GM06990 (cell line): ENCODE measurements around the gene ZNF277.

Source experiments
- DNase-seq: peaks from one replicate; pipeline ENCODE4 v3.0.0-alpha.2; 2011; ENCODE audit not compliant: insufficient read length; ENCODE audit errors: extremely low read depth
- H3K27me3 ChIP-seq: replicated peaks from 2 replicates; pipeline ENCODE4 v1.6.0; 2011; ENCODE audit warnings: low read length; ENCODE audit not compliant: control insufficient read depth, insufficient read depth
- H3K36me3 ChIP-seq: 2 replicates; pipeline ENCODE4 v1.5.1; 2011; ENCODE audit warnings: low read length; ENCODE audit not compliant: control insufficient read depth, insufficient read depth
- H3K4me3 ChIP-seq: replicated peaks from 2 replicates; pipeline ENCODE4 v1.5.1; 2011; ENCODE audit warnings: low read depth, mild to moderate bottlenecking, control low read depth, low read length
- TF ChIP-seq, protein P1 (sequence below): IDR thresholded peaks from 2 replicates; pipeline ENCODE4 v1.5.1; 2011; ENCODE audit warnings: low read length, control low read depth, mild to moderate bottlenecking, inconsistent platforms; ENCODE audit not compliant: insufficient read depth, poor library complexity, severe bottlenecking

The ZNF277 gene

DNA sequence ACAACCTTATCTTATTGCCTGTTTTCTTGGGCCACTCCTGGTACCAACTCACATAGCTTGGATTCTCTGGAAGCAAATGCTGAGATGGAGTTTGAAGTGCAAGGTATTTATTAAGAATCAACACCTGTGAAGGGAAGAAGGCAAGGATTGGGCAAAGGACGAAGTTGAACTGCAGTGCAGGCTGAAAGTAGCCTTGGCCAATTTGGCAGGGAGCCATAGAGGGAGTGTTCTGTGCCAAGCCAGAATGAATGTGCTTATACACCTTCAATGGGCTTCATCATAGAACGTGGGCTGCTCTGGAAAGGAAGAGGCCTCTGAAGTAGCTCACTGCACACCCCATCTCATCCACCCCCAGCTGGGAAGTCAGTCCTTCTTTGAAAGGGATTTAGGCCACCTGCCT lies 163.9 kb downstream of the ZNF277 start:
- Histone ChIP-seq H3K27me3 (no peaks in the 10 kb centered on the region), H3K36me3 (no peaks in the 10 kb centered on the region), H3K4me3 (no peak overlapping the region)
- TF ChIP-seq, protein P1, sequence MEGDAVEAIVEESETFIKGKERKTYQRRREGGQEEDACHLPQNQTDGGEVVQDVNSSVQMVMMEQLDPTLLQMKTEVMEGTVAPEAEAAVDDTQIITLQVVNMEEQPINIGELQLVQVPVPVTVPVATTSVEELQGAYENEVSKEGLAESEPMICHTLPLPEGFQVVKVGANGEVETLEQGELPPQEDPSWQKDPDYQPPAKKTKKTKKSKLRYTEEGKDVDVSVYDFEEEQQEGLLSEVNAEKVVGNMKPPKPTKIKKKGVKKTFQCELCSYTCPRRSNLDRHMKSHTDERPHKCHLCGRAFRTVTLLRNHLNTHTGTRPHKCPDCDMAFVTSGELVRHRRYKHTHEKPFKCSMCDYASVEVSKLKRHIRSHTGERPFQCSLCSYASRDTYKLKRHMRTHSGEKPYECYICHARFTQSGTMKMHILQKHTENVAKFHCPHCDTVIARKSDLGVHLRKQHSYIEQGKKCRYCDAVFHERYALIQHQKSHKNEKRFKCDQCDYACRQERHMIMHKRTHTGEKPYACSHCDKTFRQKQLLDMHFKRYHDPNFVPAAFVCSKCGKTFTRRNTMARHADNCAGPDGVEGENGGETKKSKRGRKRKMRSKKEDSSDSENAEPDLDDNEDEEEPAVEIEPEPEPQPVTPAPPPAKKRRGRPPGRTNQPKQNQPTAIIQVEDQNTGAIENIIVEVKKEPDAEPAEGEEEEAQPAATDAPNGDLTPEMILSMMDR, result no peak
- DNase-seq, result no peak

DNA sequence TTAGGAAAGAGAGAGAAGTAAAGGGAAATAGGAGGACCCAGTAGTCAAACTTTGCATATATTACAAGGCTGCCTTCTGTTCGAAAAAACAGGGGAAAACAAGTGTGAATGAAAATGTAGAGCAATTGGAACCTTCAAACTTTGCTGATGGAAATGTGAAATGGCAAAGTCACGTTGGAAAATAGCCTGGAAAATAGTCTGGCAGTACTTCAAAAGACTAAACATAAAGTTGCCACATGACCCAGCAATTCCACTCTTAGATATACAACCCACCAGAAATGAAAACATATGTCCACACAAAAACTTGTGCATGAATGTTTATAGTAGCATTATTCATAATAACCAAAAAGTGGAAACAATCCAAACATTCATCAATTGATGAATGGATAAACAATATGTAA lies 165.2 kb downstream of the ZNF277 start:
- TF ChIP-seq, protein P1, result no peak
- DNase-seq, result no peak
- Histone ChIP-seq H3K27me3 (no peaks in the 10 kb centered on the region), H3K4me3 (no peak overlapping the region), H3K36me3 (no peaks in the 10 kb centered on the region)

DNA sequence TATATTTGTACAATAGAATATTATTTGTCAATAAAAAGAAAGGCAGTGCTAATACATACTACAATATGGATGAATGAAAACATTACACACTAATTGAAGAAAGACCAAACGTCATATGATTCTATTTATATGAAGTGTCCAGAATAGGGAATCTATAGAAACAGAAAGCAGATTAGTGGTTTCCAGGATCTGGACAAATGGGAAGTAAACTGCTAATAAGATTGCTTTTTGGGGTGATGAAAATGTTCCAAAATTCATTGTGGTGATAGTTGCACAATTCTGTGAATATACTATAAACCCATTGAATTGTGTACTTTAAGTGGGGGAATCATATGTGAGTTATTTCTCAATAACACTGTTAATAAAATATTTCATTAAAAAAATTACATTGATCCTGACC lies 165.6 kb downstream of the ZNF277 start:
- Histone ChIP-seq H3K27me3 (no peaks in the 10 kb centered on the region), H3K4me3 (no peak overlapping the region), H3K36me3 (no peaks in the 10 kb centered on the region)
- TF ChIP-seq, protein P1, result no peak
- no peak for DNase-seq

DNA sequence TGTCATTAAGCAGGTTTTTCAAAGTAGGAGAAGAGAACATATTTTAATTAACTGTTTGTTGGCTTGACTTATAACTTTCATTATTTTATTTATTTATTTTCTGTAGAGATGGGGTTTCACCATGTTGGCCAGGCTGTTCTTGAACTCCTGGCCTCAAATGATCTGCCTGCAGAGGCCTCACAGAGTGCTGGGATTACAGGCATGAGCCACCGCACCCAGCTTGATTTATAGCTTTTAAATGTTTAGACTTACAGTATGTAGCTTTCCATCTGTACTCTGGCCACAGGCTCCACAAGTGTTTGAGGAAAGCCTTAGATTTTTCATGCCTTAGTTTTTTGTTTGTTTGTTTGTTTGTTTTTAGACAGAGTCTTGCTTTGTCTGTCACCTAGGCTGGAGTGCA lies 171.1 kb downstream of the ZNF277 start:
- no peak for DNase-seq
- no peaks in the 10 kb centered on the region for H3K36me3 ChIP-seq
- TF ChIP-seq, protein P1, result no peak

DNA sequence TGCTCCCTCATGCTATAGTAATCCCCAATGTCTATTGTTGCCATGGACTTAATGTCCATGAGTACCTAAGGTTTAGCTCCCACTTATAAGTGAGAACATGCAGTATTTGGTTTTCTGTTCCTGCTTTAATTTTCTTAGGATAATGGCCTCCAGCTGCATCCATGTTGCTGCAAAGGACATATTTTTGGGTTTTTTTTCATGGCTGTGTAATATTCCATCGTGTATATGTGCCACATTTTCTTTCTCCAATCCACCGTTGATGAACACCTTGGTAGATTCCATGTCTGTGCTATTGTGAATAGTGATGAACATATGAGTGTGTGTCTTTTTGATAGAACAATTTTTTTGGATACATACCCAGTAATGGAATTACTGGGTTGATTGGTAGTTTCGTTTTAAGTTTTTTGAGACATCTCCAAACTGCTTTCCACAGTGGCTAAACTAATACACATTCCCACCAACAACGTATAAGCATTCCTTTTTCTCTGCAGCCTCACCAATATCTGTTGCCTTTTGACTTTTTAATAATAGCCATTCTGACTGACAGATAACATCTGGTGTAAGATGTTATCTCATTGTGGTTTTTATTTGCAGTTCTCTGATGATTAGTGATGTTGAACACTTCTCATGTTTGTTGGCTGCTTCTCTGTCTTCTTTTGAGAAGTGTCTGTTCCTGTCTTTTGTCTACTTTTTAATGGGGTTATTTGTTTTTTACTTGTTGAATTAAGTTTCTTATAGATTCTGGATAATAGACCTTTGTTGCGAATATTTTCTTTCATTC lies 175.0 kb downstream of the ZNF277 start:
- Histone ChIP-seq H3K4me3 (no peak overlapping the region), H3K36me3 (no peaks in the 10 kb centered on the region), H3K27me3 (no peaks in the 10 kb centered on the region)
- TF ChIP-seq, protein P1, result no peak
- no peak for DNase-seq

More for the DNA sequence above, 171.1 kb downstream of the ZNF277 start:
- no peaks in the 10 kb centered on the region for H3K27me3 ChIP-seq
- no peak overlapping the region for H3K4me3 ChIP-seq
